Liver (tissue), 9 donors: ENCODE results near the gene CDC42SE2. TPM values are rescaled to one million over a fixed set of nuclear protein-coding genes. Genes with fewer than 3 reads are reported as not detected.

Experiments used
- DNase-seq: peaks from one replicate; pipeline ENCODE4 v3.0.0-alpha.2; 2017; ENCODE audit warnings: low spot score
- H3K27ac ChIP-seq, 2 donors: one replicate each; pipeline ENCODE4 v1.7.0; 2013; ENCODE audit warnings: inconsistent platforms in 2 of 2, low read length in 2 of 2, control low read depth in 1 of 2, low read depth in 1 of 2, mild to moderate bottlenecking in 1 of 2
- H3K27me3 ChIP-seq, 4 donors: one replicate each; pipeline versions ENCODE4 v1.6.1 to v1.7.0; 2013; ENCODE audit warnings: low read length in 3 of 4, inconsistent platforms in 1 of 4, mild to moderate bottlenecking in 1 of 4, moderate library complexity in 1 of 4; ENCODE audit not compliant: control insufficient read depth in 4 of 4, insufficient read depth in 4 of 4
- H3K36me3 ChIP-seq, 4 donors: one replicate each; pipeline versions ENCODE4 v1.6.1 to v1.7.0; 2013; ENCODE audit warnings: low read length in 3 of 4, mild to moderate bottlenecking in 3 of 4, low read depth in 1 of 4, moderate library complexity in 1 of 4; ENCODE audit not compliant: control insufficient read depth in 4 of 4, insufficient read depth in 3 of 4
- H3K4me1 ChIP-seq, 4 donors: one replicate each; pipeline versions ENCODE4 v1.6.1 to v1.7.0; 2013; ENCODE audit warnings: low read length in 3 of 4, mild to moderate bottlenecking in 3 of 4, moderate library complexity in 1 of 4; ENCODE audit not compliant: control insufficient read depth in 4 of 4, insufficient read depth in 4 of 4
- H3K4me3 ChIP-seq, 3 donors: one replicate each; pipeline versions ENCODE4 v1.6.1 to v1.7.0; 2013; ENCODE audit warnings: low read length in 3 of 3, control low read depth in 1 of 3, low read depth in 1 of 3, mild to moderate bottlenecking in 1 of 3
- H3K9ac ChIP-seq, 2 donors: one replicate each; pipeline ENCODE4 v1.7.0; 2013; ENCODE audit warnings: low read length in 2 of 2, mild to moderate bottlenecking in 2 of 2, moderate library complexity in 2 of 2, control low read depth in 1 of 2, low read depth in 1 of 2
- H3K9me3 ChIP-seq, 4 donors: one replicate each; pipeline versions ENCODE4 v1.6.1 to v1.7.0; 2013; ENCODE audit warnings: low read length in 3 of 4; ENCODE audit not compliant: control insufficient read depth in 4 of 4
- ATF3 ChIP-seq: IDR thresholded peaks from 2 replicates; pipeline ENCODE4 v1.6.1; 2016; ENCODE audit warnings: antibody characterized with exemption
- CTCF ChIP-seq: fragments of 150-350 bp; IDR thresholded peaks from 2 replicates; pipeline ENCODE4 v1.5.1; 2017; ENCODE audit warnings: improper control_type of control experiment, low read depth, low read length; ENCODE audit not compliant: missing input control
- EGR1 ChIP-seq, 2 donors: IDR thresholded peaks; 2 replicates each; pipeline ENCODE4 v1.6.1; 2016 to 2018; ENCODE audit warnings: antibody characterized with exemption in 2 of 2, low read depth in 2 of 2
- FOXA1 ChIP-seq: IDR thresholded peaks from 2 replicates; pipeline ENCODE4 v1.6.1; 2016; ENCODE audit warnings: antibody characterized with exemption
- FOXA2 ChIP-seq: IDR thresholded peaks from 2 replicates; pipeline ENCODE4 v1.6.1; 2016; ENCODE audit warnings: antibody characterized with exemption
- GABPA ChIP-seq, 2 donors: IDR thresholded peaks in 1 of 2; conservative IDR thresholded peaks in 1 of 2; 2 replicates each; pipeline ENCODE4 v1.6.1; 2016; ENCODE audit warnings: antibody characterized with exemption in 2 of 2, mild to moderate bottlenecking in 1 of 2, moderate library complexity in 1 of 2
- HNF4A ChIP-seq, 2 donors: conservative IDR thresholded peaks; 2 replicates each; pipeline ENCODE4 v1.6.1; 2016; ENCODE audit warnings: antibody characterized with exemption in 2 of 2, mild to moderate bottlenecking in 2 of 2
- HNF4G ChIP-seq: IDR thresholded peaks from 2 replicates; pipeline ENCODE4 v1.6.1; 2016; ENCODE audit warnings: antibody characterized with exemption
- JUND ChIP-seq, 2 donors: IDR thresholded peaks; 2 replicates each; pipeline ENCODE4 v1.6.1; 2016; ENCODE audit warnings: antibody characterized with exemption in 2 of 2
- MAX ChIP-seq: IDR thresholded peaks from 2 replicates; pipeline ENCODE4 v1.6.1; 2016; ENCODE audit warnings: antibody characterized with exemption
- NR2F2 ChIP-seq: IDR thresholded peaks from 2 replicates; pipeline ENCODE4 v1.6.1; 2016; ENCODE audit warnings: antibody characterized with exemption
- RAD21 ChIP-seq, 2 donors: IDR thresholded peaks; 2 replicates each; pipeline ENCODE4 v1.6.1; 2016; ENCODE audit warnings: antibody characterized with exemption in 2 of 2, mild to moderate bottlenecking in 2 of 2
- RXRA ChIP-seq, 2 donors: IDR thresholded peaks; 2 replicates each; pipeline ENCODE4 v1.6.1; 2017 to 2018; ENCODE audit warnings: antibody characterized with exemption in 2 of 2, mild to moderate bottlenecking in 1 of 2
- SP1 ChIP-seq: IDR thresholded peaks from 2 replicates; pipeline ENCODE4 v1.6.1; 2018; ENCODE audit warnings: antibody characterized with exemption, mild to moderate bottlenecking
- YY1 ChIP-seq: IDR thresholded peaks from 2 replicates; pipeline ENCODE4 v1.6.1; 2016; ENCODE audit warnings: antibody characterized with exemption, mild to moderate bottlenecking
- ZBTB33 ChIP-seq: IDR thresholded peaks from 2 replicates; pipeline ENCODE4 v1.6.1; 2016; ENCODE audit warnings: antibody characterized with exemption
- WGBS: extraction: QIAGEN DNeasy Blood & Tissue Kit; methylation state at CpG from one replicate; pipeline ENCODE4 v1.1.7; 2013; 5-methylcytosine and 5-hydroxymethylcytosine counted together
- polyA plus RNA-seq, 2 donors: library from polyadenylated mRNA; stranded (reverse) in 1 of 2; unstranded in 1 of 2; fragments of 200-250 nt in 1 of 2; fragments of >200 nt in 1 of 2; fragmentation: Nextera tagmentation in 1 of 2; extraction: Ambion mirVana in 1 of 2; gene quantifications; one replicate each; pipeline versions ENCODE4 v1.2.1 to v1.2.3, GENCODE V29; 2013 to 2015
- total RNA-seq, 2 donors: library from RNA; depleted of rRNA; stranded (reverse); fragments of >200 nt; gene quantifications; one replicate each; pipeline ENCODE4 v1.2.3, GENCODE V29; 2014
- donor health status: healthy.
- donor health status: healthy.
- donor health status: healthy.
- donor health status: healthy.
- donor health status: healthy.

CDC42SE2 gene
- total and polyA plus RNA-seq, 4 donors = 7.8 to 31.7 (median 17.0) TPM

GRCh38 chr5:131416729-131417128 is 152.9 kb downstream of the CDC42SE2 start:
- H3K27me3 ChIP-seq = no peaks in the 10 kb centered on the region
- no peak overlapping the region for H3K27ac ChIP-seq
- H3K4me1 ChIP-seq = peaks cover 0 to 3% (median 0%) of the 10 kb centered on the region in 4 donors
- no peaks in the 10 kb centered on the region for H3K36me3 ChIP-seq
- H3K9me3 ChIP-seq = no peaks in the 10 kb centered on the region
- no peak for DNase-seq
- no peak overlapping the region for H3K4me3 ChIP-seq
- no peak overlapping the region for H3K9ac ChIP-seq
- WGBS = 72% methylated on average over 3 of the region's 3 CpGs
- TF ChIP-seq ZBTB33 = no peak
- TF ChIP-seq FOXA1 = no peak
- TF ChIP-seq NR2F2 = no peak

GRCh38 chr5:131417240-131417869 is 153.5 kb downstream of the CDC42SE2 start:
- H3K9me3 ChIP-seq = no peaks in the 10 kb centered on the region
- peaks cover 0 to 3% (median 0%) of the 10 kb centered on the region in 4 donors for H3K4me1 ChIP-seq
- no peak overlapping the region for H3K4me3 ChIP-seq
- TF ChIP-seq RAD21 (IDR thresholded peaks at IDR 0.05) (peak; percentile 94 to 95), JUND (IDR thresholded peaks at IDR 0.05) (no peak), RXRA (IDR thresholded peaks at IDR 0.05) (no peak), CTCF (peak; percentile 80)
- H3K27ac ChIP-seq = no peak overlapping the region
- no peaks in the 10 kb centered on the region for H3K36me3 ChIP-seq
- peak; percentile 83 for DNase-seq
- H3K27me3 ChIP-seq = no peaks in the 10 kb centered on the region
- H3K9ac ChIP-seq = no peak overlapping the region
- 21% methylated on average over 7 of the region's 7 CpGs for whole genome bisulfite sequencing

- H3K9ac ChIP-seq = no peak overlapping the region
- no peaks in the 10 kb centered on the region for H3K9me3 ChIP-seq
- no peaks in the 10 kb centered on the region for H3K27me3 ChIP-seq
- peaks cover 0 to 3% (median 0%) of the 10 kb centered on the region in 4 donors for H3K36me3 ChIP-seq
- DNase-seq = no peak
- H3K4me1 ChIP-seq = peaks cover 0 to 3% (median 0%) of the 10 kb centered on the region in 4 donors
- 91% methylated on average over 7 of the region's 7 CpGs for WGBS
- no peak overlapping the region for H3K4me3 ChIP-seq
- H3K27ac ChIP-seq = no peak overlapping the region
- no peak for TF ChIP-seq GABPA (IDR thresholded peaks at IDR 0.05 in 1 of 2, conservative IDR thresholded peaks at IDR 0.05 in 1 of 2)
- no peak for TF ChIP-seq RAD21 (IDR thresholded peaks at IDR 0.05)
- no peak for TF ChIP-seq HNF4A (conservative IDR thresholded peaks at IDR 0.05)
- TF ChIP-seq ATF3 = no peak
- no peak for TF ChIP-seq EGR1 (IDR thresholded peaks at IDR 0.05; ENCODE audit: low read depth in 2 of 2)
- TF ChIP-seq ZBTB33 = no peak
- TF ChIP-seq YY1 = no peak
- TF ChIP-seq HNF4G = no peak
- TF ChIP-seq JUND (IDR thresholded peaks at IDR 0.05) = no peak
- no peak for TF ChIP-seq FOXA1
- no peak for TF ChIP-seq RXRA (IDR thresholded peaks at IDR 0.05)
- TF ChIP-seq CTCF = no peak
- no peak for TF ChIP-seq FOXA2
- no peak for TF ChIP-seq SP1
- no peak for TF ChIP-seq MAX
Observed at GRCh38 chr5:131418846-131419245, 155.0 kb downstream of the CDC42SE2 start.
